Fibroblast of the conjunctiva (primary cell): ENCODE results near the gene TMBIM6.

Source experiments
- DNase-seq: peaks from one replicate; pipeline ENCODE4 v3.0.0-alpha.2; 2010; ENCODE audit warnings: low read depth

TMBIM6 gene

DNA sequence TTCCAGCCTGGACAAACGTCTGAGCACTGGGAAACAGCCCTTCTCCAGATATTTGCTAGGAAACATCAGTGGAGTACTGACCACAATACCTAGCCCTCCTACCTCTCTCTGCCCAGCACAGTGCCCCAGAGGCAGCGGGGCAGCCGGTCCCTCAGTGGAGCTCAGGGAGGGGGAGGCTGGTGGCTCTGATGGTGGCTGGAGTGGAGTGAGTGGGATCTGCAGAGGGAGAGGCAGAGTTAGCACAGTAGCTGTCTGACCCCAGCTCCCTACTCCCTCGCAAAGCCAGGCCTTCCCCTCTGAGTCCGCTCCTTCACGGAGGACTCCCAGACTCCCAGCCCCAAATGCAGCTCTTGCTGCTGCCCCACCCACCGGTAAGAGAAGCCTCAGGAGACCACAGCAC, 56.9 kb downstream of the TMBIM6 start:
- DNase-seq: no peak

GRCh38 chr12:49798934-49799333, 57.6 kb downstream of the TMBIM6 start:
- no peak for DNase-seq

GRCh38 chr12:49800421-49801140, 59.2 kb downstream of the TMBIM6 start:
- no peak for DNase-seq

- no peak for DNase-seq
Measured at GRCh38 chr12:49801141-49802063, 60.0 kb downstream of the TMBIM6 start.

DNA sequence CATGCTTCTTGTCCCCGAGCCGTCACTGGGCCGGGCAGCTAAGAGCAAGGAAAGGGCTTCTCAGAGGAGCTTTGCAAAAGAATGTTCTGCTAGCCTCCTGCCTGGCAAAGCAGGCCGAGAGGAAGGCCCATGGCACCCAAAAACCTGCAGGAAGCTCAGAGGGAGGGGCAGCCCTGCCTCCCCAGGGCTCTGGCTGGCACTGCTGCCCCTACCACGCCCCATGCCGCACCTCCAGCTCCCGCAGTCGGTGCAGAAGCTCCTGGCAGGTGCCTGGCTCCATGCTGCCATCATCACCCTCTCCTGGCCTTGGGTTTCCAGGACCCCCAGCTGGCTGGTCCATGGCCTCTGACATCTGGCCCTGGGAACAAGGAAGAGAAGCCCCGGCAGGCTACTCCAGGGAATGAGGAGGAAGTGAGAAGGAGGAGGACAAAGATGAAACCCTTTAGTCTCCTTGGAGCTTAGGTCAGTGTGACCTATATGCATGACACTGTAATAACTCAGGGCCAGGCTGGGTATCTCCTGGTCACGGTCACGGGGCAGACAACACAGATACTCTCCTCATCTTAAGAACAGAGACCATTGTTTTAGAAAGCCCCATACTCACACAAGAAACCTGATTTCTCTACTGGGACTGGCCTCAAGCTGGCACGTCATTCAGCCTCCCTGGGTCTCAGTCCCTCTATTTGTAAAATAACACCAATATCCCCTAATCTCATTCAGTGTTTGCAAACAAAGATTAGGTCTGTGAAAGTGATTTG, 62.5 kb downstream of the TMBIM6 start:
- no peak for DNase-seq

DNA sequence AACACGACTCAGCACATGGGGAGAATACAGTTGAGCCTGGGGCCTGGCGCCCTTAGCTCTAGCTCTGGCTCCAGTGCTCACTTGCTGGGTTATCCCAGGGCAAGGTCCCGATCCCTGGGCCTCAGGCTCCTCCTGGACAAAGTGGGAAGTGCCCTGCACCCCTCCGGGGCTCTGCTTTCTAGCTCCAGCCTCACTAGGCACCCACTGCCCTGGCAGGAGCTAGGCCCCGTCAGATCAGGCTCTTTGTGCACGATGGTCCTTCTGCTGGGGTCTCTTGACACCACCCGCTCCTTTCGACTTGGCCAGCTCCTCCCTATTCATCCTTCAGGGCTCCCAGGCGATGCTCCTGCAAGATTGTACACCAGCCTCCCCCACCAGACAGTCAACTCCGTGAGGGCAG, 63.5 kb downstream of the TMBIM6 start:
- no peak for DNase-seq

DNA sequence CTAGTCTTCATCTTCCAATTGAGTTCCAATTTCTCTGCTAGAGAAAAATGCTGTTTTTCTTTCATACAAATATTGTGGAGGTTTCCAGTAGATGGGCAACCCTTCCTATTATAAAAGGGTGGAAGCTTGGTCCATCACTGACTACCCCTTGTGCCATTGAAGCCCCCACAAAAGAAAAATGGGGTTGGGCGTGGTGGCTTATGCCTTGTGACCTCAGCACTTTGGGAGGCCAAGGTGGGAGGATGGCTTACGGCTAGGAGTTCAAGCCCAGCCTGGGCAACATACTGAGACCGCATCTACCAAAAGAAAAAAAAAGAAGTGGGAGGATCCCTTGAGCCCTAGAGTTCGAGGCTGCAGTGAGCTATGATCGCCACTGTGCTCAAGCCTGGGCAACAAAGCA, 64.1 kb downstream of the TMBIM6 start:
- DNase-seq: no peak

DNA sequence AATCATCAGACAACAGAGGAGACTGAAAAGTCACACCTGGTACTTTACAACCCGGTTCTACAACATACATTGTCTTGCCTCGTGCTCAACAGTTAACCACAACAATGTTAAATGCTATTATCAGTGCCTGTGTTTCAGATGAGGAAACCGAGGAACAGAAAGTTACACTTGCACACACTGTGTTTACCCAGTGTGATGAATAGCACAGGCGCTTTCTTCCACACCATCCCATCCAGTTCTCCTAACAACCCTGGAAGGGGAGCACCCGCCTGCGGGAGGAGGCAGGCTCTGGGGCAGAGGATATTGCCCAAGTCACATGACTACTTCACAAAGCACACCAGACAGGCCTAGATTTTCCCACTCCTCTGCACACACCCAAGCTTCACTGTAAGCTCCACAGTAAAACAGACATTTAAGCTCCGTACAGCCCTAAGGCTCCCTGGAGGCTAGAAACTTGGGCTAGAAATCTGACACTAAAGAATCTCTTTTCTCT, 65.0 kb downstream of the TMBIM6 start:
- no peak for DNase-seq

- DNase-seq: no peak
Measured at GRCh38 chr12:49806877-49807276, 65.5 kb downstream of the TMBIM6 start.

DNA sequence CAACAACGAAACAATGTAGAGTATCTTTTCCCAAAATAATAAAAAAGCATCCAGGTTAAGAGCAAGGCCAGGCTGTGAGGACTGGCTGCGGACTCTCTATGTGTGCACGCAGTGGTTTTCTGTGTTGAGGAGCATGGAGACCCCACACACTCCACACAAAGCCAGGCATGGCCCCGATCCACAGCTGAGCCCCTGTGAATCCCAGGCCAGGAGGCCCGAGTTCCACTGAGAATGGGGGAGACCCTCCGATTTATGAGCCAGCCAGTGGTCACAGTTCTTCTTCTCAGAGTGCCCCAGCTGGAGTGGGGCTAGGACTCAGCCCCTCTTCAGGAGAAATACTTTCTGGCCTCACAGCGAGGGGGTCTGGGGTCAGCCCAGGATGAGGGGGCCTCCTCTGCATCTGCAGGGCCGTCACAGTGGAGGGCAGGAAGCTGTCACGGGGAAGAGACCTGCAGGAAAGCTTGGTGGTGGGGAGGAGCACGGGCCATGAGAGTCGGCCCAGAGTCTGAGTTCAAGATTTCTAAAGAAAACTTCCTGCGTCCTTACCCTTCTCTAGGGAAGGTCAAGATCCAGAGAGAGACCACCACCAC, 66.7 kb downstream of the TMBIM6 start:
- no peak for DNase-seq

DNA sequence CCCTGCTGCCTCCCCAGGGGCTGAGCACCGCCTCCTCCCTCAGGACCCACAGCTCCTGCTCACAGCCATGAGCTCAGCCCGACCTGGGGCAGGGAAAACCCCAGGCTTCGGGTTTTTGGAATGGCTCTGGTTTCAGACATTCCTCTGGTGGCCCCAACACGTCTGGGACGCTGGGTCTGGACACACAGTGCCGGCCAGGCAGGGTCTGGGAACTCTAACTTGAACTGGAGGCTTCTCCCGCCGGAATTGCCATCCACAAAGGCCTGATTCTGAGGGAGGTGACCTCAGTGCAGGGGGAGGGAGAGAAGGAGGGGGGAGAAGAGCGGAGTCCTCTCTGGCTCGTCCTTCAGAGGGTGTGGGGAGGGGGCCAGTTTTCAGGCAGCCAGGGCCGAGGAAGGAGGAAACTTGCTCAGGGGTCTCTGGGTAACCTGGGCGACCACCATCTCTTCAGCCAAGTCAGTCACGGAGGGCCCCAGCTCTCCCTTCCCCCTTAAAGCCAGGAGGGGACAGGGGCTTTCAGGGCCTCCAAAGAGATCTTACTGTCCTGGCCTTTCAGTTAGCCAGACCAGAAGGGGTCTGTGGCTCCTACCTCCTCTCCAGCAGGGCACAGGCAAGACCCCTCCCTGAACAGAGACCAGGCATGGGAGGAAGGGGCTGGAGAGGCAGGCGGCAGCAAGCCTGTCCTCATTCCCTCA, 67.5 kb downstream of the TMBIM6 start:
- DNase-seq: no peak

- DNase-seq: no peak
Measured at GRCh38 chr12:49809381-49809905, 68.1 kb downstream of the TMBIM6 start.

GRCh38 chr12:49809906-49810389, 68.6 kb downstream of the TMBIM6 start:
- DNase-seq: no peak

GRCh38 chr12:49811136-49811535, 69.8 kb downstream of the TMBIM6 start:
- DNase-seq: no peak

DNA sequence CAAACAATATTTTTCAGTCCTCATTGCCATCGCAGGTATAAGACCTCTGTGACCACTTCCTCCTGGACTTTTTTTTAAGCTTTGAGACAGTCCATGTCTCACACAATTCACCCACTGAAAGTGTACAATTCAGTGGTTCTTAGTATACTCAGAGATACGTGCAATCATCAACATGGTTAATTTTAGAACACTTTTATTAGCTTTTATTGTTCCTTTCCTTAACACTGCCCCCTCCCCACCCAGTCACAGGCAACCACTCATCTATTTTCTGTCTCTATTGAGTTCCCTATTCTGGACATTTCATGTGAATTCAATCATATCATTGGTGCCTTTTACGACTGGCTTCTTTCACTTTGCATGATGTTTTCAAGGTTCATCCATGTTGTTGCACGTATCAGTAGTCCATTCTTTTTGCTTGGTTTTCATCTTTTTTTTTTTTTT, 70.6 kb downstream of the TMBIM6 start:
- DNase-seq: no peak

GRCh38 chr12:49813131-49813530, 71.8 kb downstream of the TMBIM6 start:
- DNase-seq: no peak
